SK-N-SH (cell line): Measurements from ENCODE around the gene LILRA6. TPM values are rescaled to one million over a fixed set of nuclear protein-coding genes. Genes with fewer than 3 reads are reported as not detected.

Source experiments
- CTCF ChIA-PET: fragments of 300-600, 350-600 bp; formaldehyde crosslinking; extraction: SDS; loops from one replicate; lab custom pipeline; 2021; lab: Yijun Ruan, JAX
- POLR2A ChIA-PET: fragments of 350-600 bp; sonication (Branson Sonifier 250); formaldehyde crosslinking; extraction: SDS; loops from one replicate; lab custom pipeline; 2020; ENCODE audit warnings: antibody characterized with exemption, inconsistent platforms; lab: Yijun Ruan, JAX
- DNase-seq: peaks from one replicate; pipeline ENCODE4 v3.0.0; 2012
- H2AFZ ChIP-seq: fragments of 200-600 bp; sonication (generic); 2 replicates; pipeline ENCODE4 v1.8.1; 2016; ENCODE audit warnings: antibody characterized with exemption, mild to moderate bottlenecking, low read depth
- H3F3A ChIP-seq: fragments of 200-600 bp; sonication (generic); replicated peaks from 2 replicates; pipeline ENCODE3; 2016; ENCODE audit warnings: antibody characterized with exemption, mild to moderate bottlenecking; ENCODE audit not compliant: insufficient read depth
- H3K27ac ChIP-seq, 2 experiments: fragments of 200-500 bp in 1 of 2; fragments of 200-600 bp in 1 of 2; sonication (Bioruptor generic) in 1 of 2; sonication (generic), shearing (Covaris generic) in 1 of 2; 2 replicates each; pipeline versions ENCODE4 v1.5.1 to v1.6.1; 2014 to 2016; ENCODE audit warnings: low read depth in 2 of 2, inconsistent platforms in 1 of 2, low read length in 1 of 2, mild to moderate bottlenecking in 1 of 2, mixed read lengths in 1 of 2
- H3K27me3 ChIP-seq: fragments of 200-600 bp; sonication (generic), shearing (Covaris generic); 2 replicates; pipeline ENCODE4 v1.6.1; 2016; ENCODE audit warnings: mixed run types; ENCODE audit not compliant: insufficient read depth
- H3K36me3 ChIP-seq, 2 experiments: fragments of 200-500 bp in 1 of 2; fragments of 200-600 bp in 1 of 2; sonication (Bioruptor generic) in 1 of 2; sonication (generic) in 1 of 2; replicated peaks in 1 of 2; 2 replicates each; pipeline versions ENCODE3 to v1.5.1; 2014 to 2016; ENCODE audit warnings: low read length in 1 of 2, mild to moderate bottlenecking in 1 of 2; ENCODE audit not compliant: insufficient read depth in 2 of 2, control insufficient read depth in 1 of 2
- H3K4me1 ChIP-seq, 2 experiments: fragments of 200-500 bp in 1 of 2; fragments of 200-600 bp in 1 of 2; sonication (Bioruptor generic) in 1 of 2; sonication (generic), shearing (Covaris generic) in 1 of 2; 2 replicates each; pipeline versions ENCODE4 v1.5.1 to v1.6.1; 2014 to 2016; ENCODE audit warnings: low read depth in 1 of 2, low read length in 1 of 2, mixed run types in 1 of 2; ENCODE audit not compliant: insufficient read depth in 2 of 2, control insufficient read depth in 1 of 2
- H3K4me2 ChIP-seq: fragments of 200-600 bp; sonication (generic), shearing (Covaris generic); 2 replicates; pipeline ENCODE4 v1.6.1; 2017; ENCODE audit warnings: mixed run types
- H3K4me3 ChIP-seq, 2 experiments: fragments of 200-500 bp in 1 of 2; fragments of 200-600 bp in 1 of 2; sonication (Bioruptor generic) in 1 of 2; sonication (generic), shearing (Covaris generic) in 1 of 2; 2 replicates each; pipeline versions ENCODE4 v1.5.1 to v1.8.1; 2014 to 2016; ENCODE audit warnings: low read depth in 2 of 2, inconsistent platforms in 1 of 2, low read length in 1 of 2, mild to moderate bottlenecking in 1 of 2, mixed read lengths in 1 of 2, moderate library complexity in 1 of 2
- H3K79me2 ChIP-seq: fragments of 200-600 bp; sonication (generic); 2 replicates; pipeline ENCODE4 v1.8.1; 2017; ENCODE audit warnings: mild to moderate bottlenecking; ENCODE audit not compliant: insufficient read depth
- H3K9ac ChIP-seq: fragments of 200-600 bp; sonication (generic); 2 replicates; pipeline ENCODE4 v1.6.1; 2017; ENCODE audit warnings: mixed run types
- H3K9me2 ChIP-seq: fragments of 200-600 bp; sonication (generic); 2 replicates; pipeline ENCODE4 v1.6.1; 2017; ENCODE audit warnings: mixed run types
- H3K9me3 ChIP-seq: fragments of 200-600 bp; sonication (generic); 2 replicates; pipeline ENCODE4 v1.6.1; 2017; ENCODE audit warnings: mixed run types, mild to moderate bottlenecking, moderate library complexity
- H4K20me1 ChIP-seq: fragments of 200-600 bp; sonication (generic); 2 replicates; pipeline ENCODE4 v1.6.1; 2017; ENCODE audit warnings: mild to moderate bottlenecking, mixed run types; ENCODE audit not compliant: insufficient read depth
- ELF1 ChIP-seq: IDR thresholded peaks from 2 replicates; pipeline ENCODE4 v1.4.0; 2012
- EP300 ChIP-seq, 2 experiments: IDR thresholded peaks; 2 replicates each; pipeline versions ENCODE4 v1.4.0 to v1.6.1; 2012; ENCODE audit warnings: borderline replicate concordance in 1 of 2, low read depth in 1 of 2, low read length in 1 of 2
- EZH2phosphoT487 ChIP-seq: fragments of 200-600 bp; sonication (generic); IDR thresholded peaks from 2 replicates; pipeline ENCODE4 v1.6.1; 2017; ENCODE audit warnings: low read depth, mixed run types, mild to moderate bottlenecking, antibody characterized with exemption, moderate library complexity, borderline replicate concordance
- FOSL2 ChIP-seq: IDR thresholded peaks from 2 replicates; pipeline ENCODE4 v1.4.0; 2012; ENCODE audit warnings: low read depth, mild to moderate bottlenecking, moderate library complexity, borderline replicate concordance
- FOXJ3 ChIP-seq: sonication (generic); formaldehyde crosslinking; IDR thresholded peaks from 2 replicates; pipeline ENCODE4 v1.5.1; 2020; ENCODE audit warnings: mild to moderate bottlenecking, missing genetic modification reagents
- FOXM1 ChIP-seq: IDR thresholded peaks from 2 replicates; pipeline ENCODE4 v1.4.0; 2012; ENCODE audit warnings: low read depth, mild to moderate bottlenecking
- JUND ChIP-seq: IDR thresholded peaks from 2 replicates; pipeline ENCODE4 v1.4.0; 2012
- MEF2A ChIP-seq: IDR thresholded peaks from 2 replicates; pipeline ENCODE4 v1.4.0; 2012; ENCODE audit warnings: low read depth, borderline replicate concordance
- MXI1 ChIP-seq: IDR thresholded peaks from 2 replicates; pipeline ENCODE4 v1.6.1; 2012; ENCODE audit warnings: mild to moderate bottlenecking, low read depth, low read length, improper control_type of control experiment
- NFIC ChIP-seq: IDR thresholded peaks from 2 replicates; pipeline ENCODE4 v1.4.0; 2012; ENCODE audit warnings: borderline replicate concordance
- NRF1 ChIP-seq: IDR thresholded peaks from 2 replicates; pipeline ENCODE4 v1.6.1; 2012; ENCODE audit warnings: low read depth, mild to moderate bottlenecking, low read length
- POLR2AphosphoS5 ChIP-seq: IDR thresholded peaks from 2 replicates; pipeline ENCODE4 v1.6.1; 2012; ENCODE audit warnings: low read depth, low read length
- RXRA ChIP-seq: IDR thresholded peaks from 2 replicates; pipeline ENCODE4 v1.4.0; 2012; ENCODE audit warnings: low read depth, mild to moderate bottlenecking, borderline replicate concordance
- SIN3A ChIP-seq: IDR thresholded peaks from 2 replicates; pipeline ENCODE4 v1.6.1; 2012; ENCODE audit warnings: low read depth, mild to moderate bottlenecking, low read length, moderate library complexity, borderline replicate concordance
- SMC3 ChIP-seq: IDR thresholded peaks from 2 replicates; pipeline ENCODE4 v1.6.1; 2012; ENCODE audit warnings: low read depth, low read length, improper control_type of control experiment
- TAF1 ChIP-seq: IDR thresholded peaks from 2 replicates; pipeline ENCODE4 v1.6.1; 2012; ENCODE audit warnings: low read depth, mild to moderate bottlenecking, low read length, moderate library complexity, borderline replicate concordance
- TEAD4 ChIP-seq: IDR thresholded peaks from 2 replicates; pipeline ENCODE4 v1.4.0; 2012; ENCODE audit warnings: mild to moderate bottlenecking, borderline replicate concordance; ENCODE audit not compliant: insufficient read depth
- WGBS: methylation state at CpG from one replicate; pipeline ENCODE4 v1.1.6; 2017; ENCODE audit warnings: low lambda C conversion rate; 5-methylcytosine and 5-hydroxymethylcytosine counted together
- polyA plus RNA-seq, 3 experiments: library from polyadenylated mRNA; depleted of rRNA; stranded (reverse); fragments of >200 nt; gene quantifications; 2 replicates each; pipeline ENCODE4 v1.2.3, GENCODE V29; 2012
- TF ChIP-seq, protein P1 (sequence below): fragments of 150-350 bp; IDR thresholded peaks from 2 replicates; pipeline ENCODE4 v1.6.1; 2017; ENCODE audit warnings: antibody characterized with exemption, low read length, low read depth, borderline replicate concordance
- TF ChIP-seq, protein P2 (sequence below): IDR thresholded peaks from 2 replicates; pipeline ENCODE4 v1.4.0; 2012; ENCODE audit warnings: low read depth, borderline replicate concordance
- TF ChIP-seq, protein P3 (sequence below): fragments of 150-350 bp; IDR thresholded peaks from 2 replicates; pipeline ENCODE4 v1.6.1; 2016; ENCODE audit warnings: mild to moderate bottlenecking, low read depth, low read length
- TF ChIP-seq, protein P4 (sequence below): fragments of 200-600 bp; sonication (generic); IDR thresholded peaks from 2 replicates; pipeline ENCODE4 v1.6.1; 2017; ENCODE audit warnings: antibody characterized with exemption, mild to moderate bottlenecking, moderate library complexity

Gene LILRA6
- polyA plus RNA-seq, 1 of the 3 experiments (the other 2 are of a cell fraction) = not detected

GRCh38 chr19:54262470-54262869 is 19.9 kb upstream of the LILRA6 start (continued):
- TF ChIP-seq ELF1 = no peak
- TF ChIP-seq MXI1 = no peak
- TF ChIP-seq TEAD4 = no peak
- TF ChIP-seq POLR2AphosphoS5 = no peak
- TF ChIP-seq FOXJ3 (CRISPR knock-in tag) = no peak
- TF ChIP-seq JUND = no peak
- TF ChIP-seq, all 33 proteins: peak for 0

- no peak for DNase-seq
- Histone ChIP-seq H2AFZ (no peak overlapping the region), H3K27ac (no peak overlapping the region), H3K9ac (no peak overlapping the region), H3K36me3 (no peaks in the 10 kb centered on the region), H3K4me1 (no peaks in the 10 kb centered on the region), H4K20me1 (no peaks in the 10 kb centered on the region), H3F3A (peaks cover 5% of the 10 kb centered on the region), H3K79me2 (no peaks in the 10 kb centered on the region), H3K9me3 (no peaks in the 10 kb centered on the region), H3K4me3 (no peak overlapping the region), H3K4me2 (no peak overlapping the region), H3K27me3 (peaks cover 56% of the 10 kb centered on the region), H3K9me2 (no peaks in the 10 kb centered on the region)
- ChIA-PET POLR2A (no interaction called here), CTCF (no interaction called here)
- 13% methylated on average over 11 of the region's 11 CpGs for WGBS
- no peak for TF ChIP-seq FOSL2
- TF ChIP-seq JUND = no peak
- TF ChIP-seq SIN3A = no peak
- no peak for TF ChIP-seq FOXM1
- TF ChIP-seq, protein P1, sequence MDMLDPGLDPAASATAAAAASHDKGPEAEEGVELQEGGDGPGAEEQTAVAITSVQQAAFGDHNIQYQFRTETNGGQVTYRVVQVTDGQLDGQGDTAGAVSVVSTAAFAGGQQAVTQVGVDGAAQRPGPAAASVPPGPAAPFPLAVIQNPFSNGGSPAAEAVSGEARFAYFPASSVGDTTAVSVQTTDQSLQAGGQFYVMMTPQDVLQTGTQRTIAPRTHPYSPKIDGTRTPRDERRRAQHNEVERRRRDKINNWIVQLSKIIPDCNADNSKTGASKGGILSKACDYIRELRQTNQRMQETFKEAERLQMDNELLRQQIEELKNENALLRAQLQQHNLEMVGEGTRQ = no peak
- TF ChIP-seq TAF1 = no peak
- no peak for TF ChIP-seq SMC3
- no peak for TF ChIP-seq NRF1
- no peak for TF ChIP-seq MEF2A
Measured at GRCh38 chr19:54262066-54262465, 19.5 kb upstream of the LILRA6 start.

DNA sequence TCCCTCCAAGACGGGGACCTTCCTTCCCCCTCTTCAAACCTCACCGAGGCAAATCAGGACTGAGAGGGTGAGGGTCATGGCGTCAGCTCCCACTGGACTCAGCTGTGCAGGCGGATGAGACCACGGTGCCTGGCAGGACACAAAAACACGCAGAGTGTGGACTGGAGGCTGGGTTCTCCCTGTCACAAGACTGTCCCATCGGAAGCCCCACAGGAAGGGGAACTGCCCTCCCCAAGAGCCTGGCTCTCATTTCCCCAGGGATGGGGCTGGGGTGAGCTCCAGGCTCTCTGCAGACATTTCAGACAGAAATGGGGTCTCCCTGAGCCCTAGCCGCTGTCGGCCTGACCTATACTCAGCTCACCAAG is 14.5 kb upstream of the LILRA6 start, which contains the start of gene LILRB5:
LILRB5 (minus strand) TSS at position 158 of the 365 bp plus-strand sequence; CDS start at position 78, 80 bp downstream.
- ChIA-PET POLR2A (no interaction called here), CTCF (interaction anchor here (2.1 kb wide), 1 partner anchor 9 kb away, joined by 14 read pairs; no protein-coding TSS in a partner anchor)
- no peak for DNase-seq
- Histone ChIP-seq H3K27me3 (peaks cover 94% of the 10 kb centered on the region), H3K9ac (no peak within 1 kb of the TSS), H3K4me2 (no peak within 1 kb of the TSS), H2AFZ (no peak within 1 kb of the TSS), H3K4me3 (no peak within 1 kb of the TSS), H3F3A (no peaks in the 10 kb centered on the region), H3K9me2 (no peaks in the 10 kb centered on the region), H3K4me1 (no peaks in the 10 kb centered on the region), H3K27ac (no peak within 1 kb of the TSS), H4K20me1 (no peaks in the 10 kb centered on the region), H3K36me3 (no peaks in the 10 kb centered on the region), H3K9me3 (no peaks in the 10 kb centered on the region), H3K79me2 (no peaks in the 10 kb centered on the region)
- WGBS = 0% methylated on average over 3 of the region's 9 CpGs
- TF ChIP-seq MEF2A (no peak), POLR2AphosphoS5 (no peak), RXRA (no peak), NFIC (no peak), TAF1 (no peak), EP300 (IDR thresholded peaks at IDR 0.05; ENCODE audit: borderline replicate concordance in 1 of 2, low read depth in 1 of 2, low read length in 1 of 2) (no peak), EZH2phosphoT487 (no peak), SIN3A (no peak)
- TF ChIP-seq, protein P2, sequence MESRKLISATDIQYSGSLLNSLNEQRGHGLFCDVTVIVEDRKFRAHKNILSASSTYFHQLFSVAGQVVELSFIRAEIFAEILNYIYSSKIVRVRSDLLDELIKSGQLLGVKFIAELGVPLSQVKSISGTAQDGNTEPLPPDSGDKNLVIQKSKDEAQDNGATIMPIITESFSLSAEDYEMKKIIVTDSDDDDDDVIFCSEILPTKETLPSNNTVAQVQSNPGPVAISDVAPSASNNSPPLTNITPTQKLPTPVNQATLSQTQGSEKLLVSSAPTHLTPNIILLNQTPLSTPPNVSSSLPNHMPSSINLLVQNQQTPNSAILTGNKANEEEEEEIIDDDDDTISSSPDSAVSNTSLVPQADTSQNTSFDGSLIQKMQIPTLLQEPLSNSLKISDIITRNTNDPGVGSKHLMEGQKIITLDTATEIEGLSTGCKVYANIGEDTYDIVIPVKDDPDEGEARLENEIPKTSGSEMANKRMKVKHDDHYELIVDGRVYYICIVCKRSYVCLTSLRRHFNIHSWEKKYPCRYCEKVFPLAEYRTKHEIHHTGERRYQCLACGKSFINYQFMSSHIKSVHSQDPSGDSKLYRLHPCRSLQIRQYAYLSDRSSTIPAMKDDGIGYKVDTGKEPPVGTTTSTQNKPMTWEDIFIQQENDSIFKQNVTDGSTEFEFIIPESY = no peak
- TF ChIP-seq, protein P3, sequence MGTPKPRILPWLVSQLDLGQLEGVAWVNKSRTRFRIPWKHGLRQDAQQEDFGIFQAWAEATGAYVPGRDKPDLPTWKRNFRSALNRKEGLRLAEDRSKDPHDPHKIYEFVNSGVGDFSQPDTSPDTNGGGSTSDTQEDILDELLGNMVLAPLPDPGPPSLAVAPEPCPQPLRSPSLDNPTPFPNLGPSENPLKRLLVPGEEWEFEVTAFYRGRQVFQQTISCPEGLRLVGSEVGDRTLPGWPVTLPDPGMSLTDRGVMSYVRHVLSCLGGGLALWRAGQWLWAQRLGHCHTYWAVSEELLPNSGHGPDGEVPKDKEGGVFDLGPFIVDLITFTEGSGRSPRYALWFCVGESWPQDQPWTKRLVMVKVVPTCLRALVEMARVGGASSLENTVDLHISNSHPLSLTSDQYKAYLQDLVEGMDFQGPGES = no peak
- TF ChIP-seq, protein P1 = no peak
- TF ChIP-seq, protein P4, sequence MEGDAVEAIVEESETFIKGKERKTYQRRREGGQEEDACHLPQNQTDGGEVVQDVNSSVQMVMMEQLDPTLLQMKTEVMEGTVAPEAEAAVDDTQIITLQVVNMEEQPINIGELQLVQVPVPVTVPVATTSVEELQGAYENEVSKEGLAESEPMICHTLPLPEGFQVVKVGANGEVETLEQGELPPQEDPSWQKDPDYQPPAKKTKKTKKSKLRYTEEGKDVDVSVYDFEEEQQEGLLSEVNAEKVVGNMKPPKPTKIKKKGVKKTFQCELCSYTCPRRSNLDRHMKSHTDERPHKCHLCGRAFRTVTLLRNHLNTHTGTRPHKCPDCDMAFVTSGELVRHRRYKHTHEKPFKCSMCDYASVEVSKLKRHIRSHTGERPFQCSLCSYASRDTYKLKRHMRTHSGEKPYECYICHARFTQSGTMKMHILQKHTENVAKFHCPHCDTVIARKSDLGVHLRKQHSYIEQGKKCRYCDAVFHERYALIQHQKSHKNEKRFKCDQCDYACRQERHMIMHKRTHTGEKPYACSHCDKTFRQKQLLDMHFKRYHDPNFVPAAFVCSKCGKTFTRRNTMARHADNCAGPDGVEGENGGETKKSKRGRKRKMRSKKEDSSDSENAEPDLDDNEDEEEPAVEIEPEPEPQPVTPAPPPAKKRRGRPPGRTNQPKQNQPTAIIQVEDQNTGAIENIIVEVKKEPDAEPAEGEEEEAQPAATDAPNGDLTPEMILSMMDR = no peak
